ENCODE data around the gene AGPAT3.

AGPAT3 gene

GRCh38 chr21:43939443-43940328, 74.7 kb downstream of the AGPAT3 start:
- no peak for DNase-seq

- DNase-seq, result no peak
Measured at GRCh38 chr21:43940329-43941050, 75.5 kb downstream of the AGPAT3 start.

GRCh38 chr21:43942201-43942600, 77.2 kb downstream of the AGPAT3 start:
- no peak for DNase-seq

- no peak for DNase-seq
Measured at GRCh38 chr21:43942621-43943020, 77.6 kb downstream of the AGPAT3 start.

- no peak for DNase-seq
Measured at GRCh38 chr21:43943512-43944077, 78.6 kb downstream of the AGPAT3 start.

GRCh38 chr21:43944078-43944633, 79.1 kb downstream of the AGPAT3 start:
- no peak for DNase-seq

- DNase-seq, result no peak
Measured at GRCh38 chr21:43944757-43945156, 79.7 kb downstream of the AGPAT3 start.

- no peak for DNase-seq
Measured at GRCh38 chr21:43948740-43949498, 83.9 kb downstream of the AGPAT3 start.

- no peak for DNase-seq
Measured at GRCh38 chr21:43949499-43950208, 84.6 kb downstream of the AGPAT3 start.

- no peak for DNase-seq
Measured at GRCh38 chr21:43950481-43950880, 85.5 kb downstream of the AGPAT3 start.

- DNase-seq, result no peak
Measured at GRCh38 chr21:43950936-43951335, 85.9 kb downstream of the AGPAT3 start.

- no peak for DNase-seq
Measured at GRCh38 chr21:43951911-43952703, 87.1 kb downstream of the AGPAT3 start.

- DNase-seq, result no peak
Measured at GRCh38 chr21:43953021-43953420, 88.0 kb downstream of the AGPAT3 start.

- DNase-seq, result no peak
Measured at GRCh38 chr21:43954042-43954441, 89.0 kb downstream of the AGPAT3 start.

- DNase-seq, result no peak
Measured at GRCh38 chr21:43954896-43955295, 89.9 kb downstream of the AGPAT3 start.

- no peak for DNase-seq
Measured at GRCh38 chr21:43956019-43956669, 91.1 kb downstream of the AGPAT3 start.

GRCh38 chr21:43956670-43957035, 91.6 kb downstream of the AGPAT3 start:
- no peak for DNase-seq

GRCh38 chr21:43957128-43957571, 92.1 kb downstream of the AGPAT3 start:
- no peak for DNase-seq

- DNase-seq, result no peak
Measured at GRCh38 chr21:43957611-43958362, 92.8 kb downstream of the AGPAT3 start.
